GM12878 (cell line): Measurements from ENCODE around the gene KIF26A. TPM values are rescaled to one million over a fixed set of nuclear protein-coding genes. Genes with fewer than 3 reads are reported as not detected.

Experiments
- ATAC-seq: fragments of 200-7000 bp; cut with Tn5 transposase; 3 replicates; pipeline ENCODE4 v1.9.1; 2020; ENCODE audit warnings: mild to moderate bottlenecking, moderate library complexity
- BruUV-seq: library from RNA; stranded (reverse); fragments of 400-500 nt; replicated peaks from 2 replicates; lab custom pipeline; 2021; lab: Mats Ljungman, UMichigan
- CTCF ChIA-PET: fragments of 300-600 bp; sonication (Branson Sonifier 250); formaldehyde crosslinking; extraction: SDS; loops from one replicate; lab custom pipeline; 2021; ENCODE audit warnings: inconsistent platforms; lab: Yijun Ruan, JAX
- POLR2A ChIA-PET: fragments of 350-600 bp; formaldehyde crosslinking; extraction: SDS; loops from one replicate; lab custom pipeline; 2021; ENCODE audit warnings: inconsistent platforms; lab: Charles Lee
- RAD21 ChIA-PET: fragments of 300-600 bp; sonication (Branson Sonifier 250); formaldehyde crosslinking; loops from one replicate; lab custom pipeline; 2023; ENCODE audit warnings: antibody characterized with exemption; ENCODE audit not compliant: unreplicated experiment; lab: Charles Lee
- SMC1A ChIA-PET: fragments of 300-600 bp; sonication (Branson Sonifier 250); formaldehyde crosslinking; loops from one replicate; lab custom pipeline; 2023; ENCODE audit not compliant: unreplicated experiment, uncharacterized antibody; lab: Charles Lee
- DNase-seq: peaks from one replicate; pipeline ENCODE4 v3.0.0-alpha.2; 2011; ENCODE audit warnings: low read depth, low spot score
- FAIRE-seq: peaks from 3 replicates; lab custom pipeline; 2011; peaks lifted over from hg19 to GRCh38; lab: Jason Lieb, UNC
- H2AFZ ChIP-seq: 2 replicates; pipeline ENCODE4 v1.6.0; 2011; ENCODE audit warnings: low read depth, low read length, control low read depth; ENCODE audit not compliant: control insufficient read depth
- H3K27ac ChIP-seq: 2 replicates; pipeline ENCODE4 v1.5.1; 2011; ENCODE audit warnings: control low read depth; ENCODE audit not compliant: control insufficient read depth, insufficient read depth
- H3K27me3 ChIP-seq, 2 experiments: replicated peaks in 1 of 2; 2 replicates each; pipeline versions ENCODE4 v1.6.0 to v1.6.1; 2011; ENCODE audit warnings: low read length in 1 of 2; ENCODE audit not compliant: control insufficient read depth in 2 of 2, insufficient read depth in 2 of 2
- H3K36me3 ChIP-seq, 2 experiments: 2 replicates each; pipeline ENCODE4 v1.5.1; 2011; ENCODE audit warnings: low read length in 1 of 2; ENCODE audit not compliant: control insufficient read depth in 2 of 2, insufficient read depth in 2 of 2
- H3K4me1 ChIP-seq: 2 replicates; pipeline ENCODE4 v1.6.1; 2011; ENCODE audit warnings: mild to moderate bottlenecking, low read length, moderate library complexity, mixed read lengths; ENCODE audit not compliant: control insufficient read depth, insufficient read depth
- H3K4me2 ChIP-seq: 2 replicates; pipeline ENCODE4 v1.6.0; 2011; ENCODE audit warnings: control low read depth; ENCODE audit not compliant: control insufficient read depth, insufficient read depth
- H3K4me3 ChIP-seq: fragments of 200-600 bp; sonication (generic); 2 replicates; pipeline ENCODE4 v1.5.1; 2016
- H3K79me2 ChIP-seq: 2 replicates; pipeline ENCODE4 v1.6.0; 2011; ENCODE audit warnings: low read length; ENCODE audit not compliant: control insufficient read depth, insufficient read depth
- H3K9ac ChIP-seq: 2 replicates; pipeline ENCODE4 v1.8.0; 2011; ENCODE audit warnings: low read length, control low read depth, mixed read lengths; ENCODE audit not compliant: control insufficient read depth, insufficient read depth
- H3K9me3 ChIP-seq: replicated peaks from 3 replicates; pipeline ENCODE4 v1.5.1; 2011; ENCODE audit warnings: mild to moderate bottlenecking, low read length; ENCODE audit not compliant: control insufficient read depth, insufficient read depth
- H4K20me1 ChIP-seq: 2 replicates; pipeline ENCODE4 v1.6.0; 2011; ENCODE audit not compliant: control insufficient read depth, insufficient read depth
- CREB1 ChIP-seq: IDR thresholded peaks from 2 replicates; pipeline ENCODE4 v1.6.1; 2012; ENCODE audit warnings: low read depth, mild to moderate bottlenecking, inconsistent platforms
- NFXL1 ChIP-seq: fragments of 450-650 bp; IDR thresholded peaks from 2 replicates; pipeline ENCODE4 v1.6.1; 2017; ENCODE audit warnings: antibody characterized with exemption, mild to moderate bottlenecking, borderline replicate concordance
- NR2C2 ChIP-seq: IDR thresholded peaks from 2 replicates; pipeline ENCODE4 v1.6.1; 2011; ENCODE audit warnings: borderline replicate concordance, low read depth; ENCODE audit not compliant: control insufficient read depth, insufficient read length
- POLR2AphosphoS2 ChIP-seq: IDR thresholded peaks from 2 replicates; pipeline ENCODE4 v1.6.1; 2011; ENCODE audit warnings: low read depth, mild to moderate bottlenecking, low read length, improper control_type of control experiment, moderate library complexity
- RB1 ChIP-seq: fragments of 450-650 bp; formaldehyde crosslinking; IDR thresholded peaks from 2 replicates; pipeline ENCODE4 v1.6.1; 2017; ENCODE audit warnings: mild to moderate bottlenecking, borderline replicate concordance
- ZNF274 ChIP-seq: IDR thresholded peaks from one replicate; pipeline ENCODE4 v1.8.0; 2011; ENCODE audit not compliant: insufficient read length, insufficient read depth
- WGBS: methylation state at CpG from one replicate; pipeline ENCODE4 v1.1.6; 2016; ENCODE audit warnings: low lambda C conversion rate; ENCODE audit not compliant: insufficient replicate concordance, insufficient coverage; ENCODE audit errors: missing lambda C conversion rate; 5-methylcytosine and 5-hydroxymethylcytosine counted together
- in situ Hi-C: fragments of 300-500 bp; cut with MboI; formaldehyde crosslinking; loops from 9 replicates; pipeline ENCODE4 v1.14.3; 2018; ENCODE audit warnings: mixed read lengths
- intact Hi-C: fragments of 100-400 bp; cut with micrococcal nuclease; formaldehyde crosslinking; loops from one replicate; pipeline ENCODE4 v1.14.2; 2022; ENCODE audit not compliant: unreplicated experiment
- polyA plus RNA-seq, 11 experiments: library from polyadenylated mRNA; depleted of rRNA in 4 of 11; unstranded in 6 of 11; stranded (reverse) in 5 of 11; fragments of >200 nt; fragmentation: Nextera tagmentation in 4 of 11; fragmentation: Illumina TruSeq in 1 of 11; extraction: Ambion mirVana in 4 of 11; extraction: Trizol in 1 of 11; gene quantifications; 1 replicate in 1 of 11; 2 replicates in 10 of 11; pipeline versions ENCODE4 v1.2.1 to v1.2.3, GENCODE V29; 2011 to 2016; ENCODE audit warnings: inconsistent platforms in 2 of 11, missing spikeins in 2 of 11, low read depth in 1 of 11
- total RNA-seq, 4 experiments: library from RNA; depleted of rRNA in 3 of 4; stranded (reverse); fragments of >200 nt in 3 of 4; fragmentation: Illumina TruSeq in 1 of 4; extraction: Trizol in 1 of 4; gene quantifications; 2 replicates each; pipeline versions ENCODE4 v1.2.1 to v1.2.3, GENCODE V29; 2013 to 2021
- TF ChIP-seq, protein P1 (sequence below): fragments of 450-650 bp; IDR thresholded peaks from 2 replicates; pipeline ENCODE4 v1.6.1; 2016; ENCODE audit warnings: mild to moderate bottlenecking
- TF ChIP-seq, protein P2 (sequence below): fragments of 450-650 bp; IDR thresholded peaks from 2 replicates; pipeline ENCODE4 v1.6.1; 2017; ENCODE audit warnings: borderline replicate concordance

Gene KIF26A
- total and polyA plus RNA-seq, 10 of the 15 experiments (the other 5 are each of a cell fraction or from before 2014, with no cell fraction given), result 0.05 TPM; not detected in 9

- BruUV-seq, result no TSS peak
- H3K9me3 ChIP-seq, result no peaks in the 10 kb centered on the region
- no peak overlapping the region for H3K27ac ChIP-seq
- SMC1A ChIA-PET, result no interaction called here
- no peaks in the 10 kb centered on the region for H3K4me1 ChIP-seq
- H3K79me2 ChIP-seq, result no peaks in the 10 kb centered on the region
- H4K20me1 ChIP-seq, result no peaks in the 10 kb centered on the region
- H3K4me3 ChIP-seq, result no peak overlapping the region
- 66% methylated on average over 30 of the region's 30 CpGs for WGBS
- RAD21 ChIA-PET, result no interaction called here
- POLR2A ChIA-PET, result no interaction called here
- FAIRE-seq, result no peak
- TF ChIP-seq CREB1, result no peak
- no peak for TF ChIP-seq ZNF274
- no peak for TF ChIP-seq NR2C2
- TF ChIP-seq POLR2AphosphoS2, result no peak
- TF ChIP-seq RB1, result no peak
- TF ChIP-seq, protein P1, sequence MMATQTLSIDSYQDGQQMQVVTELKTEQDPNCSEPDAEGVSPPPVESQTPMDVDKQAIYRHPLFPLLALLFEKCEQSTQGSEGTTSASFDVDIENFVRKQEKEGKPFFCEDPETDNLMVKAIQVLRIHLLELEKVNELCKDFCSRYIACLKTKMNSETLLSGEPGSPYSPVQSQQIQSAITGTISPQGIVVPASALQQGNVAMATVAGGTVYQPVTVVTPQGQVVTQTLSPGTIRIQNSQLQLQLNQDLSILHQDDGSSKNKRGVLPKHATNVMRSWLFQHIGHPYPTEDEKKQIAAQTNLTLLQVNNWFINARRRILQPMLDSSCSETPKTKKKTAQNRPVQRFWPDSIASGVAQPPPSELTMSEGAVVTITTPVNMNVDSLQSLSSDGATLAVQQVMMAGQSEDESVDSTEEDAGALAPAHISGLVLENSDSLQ, result no peak
- TF ChIP-seq, protein P2, sequence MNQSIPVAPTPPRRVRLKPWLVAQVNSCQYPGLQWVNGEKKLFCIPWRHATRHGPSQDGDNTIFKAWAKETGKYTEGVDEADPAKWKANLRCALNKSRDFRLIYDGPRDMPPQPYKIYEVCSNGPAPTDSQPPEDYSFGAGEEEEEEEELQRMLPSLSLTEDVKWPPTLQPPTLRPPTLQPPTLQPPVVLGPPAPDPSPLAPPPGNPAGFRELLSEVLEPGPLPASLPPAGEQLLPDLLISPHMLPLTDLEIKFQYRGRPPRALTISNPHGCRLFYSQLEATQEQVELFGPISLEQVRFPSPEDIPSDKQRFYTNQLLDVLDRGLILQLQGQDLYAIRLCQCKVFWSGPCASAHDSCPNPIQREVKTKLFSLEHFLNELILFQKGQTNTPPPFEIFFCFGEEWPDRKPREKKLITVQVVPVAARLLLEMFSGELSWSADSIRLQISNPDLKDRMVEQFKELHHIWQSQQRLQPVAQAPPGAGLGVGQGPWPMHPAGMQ, result no peak
- TF ChIP-seq NFXL1, result no peak
- TF ChIP-seq, all 136 proteins: peak for 0
- Histone ChIP-seq H3K9ac (no peak overlapping the region), H3K4me2 (no peak overlapping the region), H2AFZ (no peak overlapping the region), H3K27me3 (no peaks in the 10 kb centered on the region; a peak in 1 of 4 replicates), H3K36me3 (no peaks in the 10 kb centered on the region)
- CTCF ChIA-PET, result no interaction called here
- ATAC-seq (no peak), DNase-seq (no peak)
- in situ Hi-C loops, result no loop called here
- intact Hi-C loops, result no loop called here
Observed at GRCh38 chr14:104118006-104118844, 20.2 kb upstream of the KIF26A start.
